ENCODE results near the gene DCHS1.
A peak's percentile ranks its signal among the peaks of the same experiment; 100 is the strongest.

The DCHS1 gene

GRCh38 chr11:6670202-6670830, 14.7 kb upstream of the DCHS1 start:
- no peak for DNase-seq (ENCODE audit: low read depth in 3 of 3)

- DNase-seq (ENCODE audit: low read depth in 3 of 3): no peak
These were observed 12.2 kb upstream of the DCHS1 start for GRCh38 chr11:6667733-6668374.

GRCh38 chr11:6666302-6667183, 10.9 kb upstream of the DCHS1 start:
- DNase-seq (ENCODE audit: low read depth in 3 of 3): no peak

DNA sequence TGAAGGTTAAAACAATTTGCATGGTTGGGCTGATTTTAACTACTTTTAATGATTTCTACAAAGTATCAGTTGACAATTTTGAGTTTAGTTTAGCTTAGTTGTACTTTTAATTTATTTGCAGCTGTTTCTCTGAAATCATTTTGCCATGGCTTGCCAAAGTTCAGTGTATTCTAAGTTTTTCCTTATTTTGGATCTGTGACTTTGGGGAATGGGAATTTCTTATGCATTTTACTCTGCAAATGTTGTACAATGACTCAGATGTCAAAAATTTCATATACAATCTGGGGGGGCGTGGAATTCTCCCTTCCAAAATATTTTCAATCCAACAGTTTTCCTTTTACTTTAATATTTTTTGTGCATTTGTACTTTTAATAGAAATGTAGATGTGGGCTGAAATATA, 8.9 kb upstream of the DCHS1 start:
- DNase-seq (ENCODE audit: low read depth in 3 of 3): no peak

DNA sequence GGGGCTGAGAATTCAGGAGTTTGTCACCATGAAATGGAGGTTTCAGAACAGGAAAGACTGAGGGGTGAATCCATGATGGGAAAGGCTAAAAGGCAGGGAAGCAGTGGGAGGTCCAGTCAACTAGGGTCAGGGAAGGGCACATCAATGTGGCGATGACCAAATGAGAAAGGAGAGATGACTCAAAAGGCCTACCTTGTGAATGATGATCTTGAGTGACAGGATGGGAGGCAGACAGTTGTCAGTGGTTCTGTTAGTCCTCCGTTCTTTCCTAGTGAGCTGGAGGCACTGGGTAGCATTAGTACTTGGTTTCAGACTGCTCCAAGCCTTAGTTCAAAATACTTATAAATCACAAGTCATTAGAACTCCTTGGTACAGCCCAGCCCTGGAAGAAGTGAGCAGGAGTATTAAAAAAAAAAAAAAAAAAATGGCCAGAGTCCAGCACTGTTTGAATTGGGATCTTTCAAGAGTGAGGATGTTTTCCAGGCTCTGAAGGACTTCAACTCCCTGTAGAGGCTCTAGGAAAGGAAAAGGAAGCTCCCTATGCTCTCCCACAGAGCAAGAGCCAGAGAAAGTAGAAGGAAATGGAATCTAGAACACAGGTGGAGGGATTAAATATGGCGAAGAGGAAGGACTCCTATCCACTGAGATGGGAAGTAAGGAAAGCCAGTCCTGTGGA, 8.3 kb upstream of the DCHS1 start:
- no peak for DNase-seq (ENCODE audit: low read depth in 3 of 3)

- no peak for DNase-seq (ENCODE audit: low read depth in 3 of 3)
These were observed 5.1 kb upstream of the DCHS1 start for GRCh38 chr11:6660712-6661111.

- DNase-seq (ENCODE audit: low read depth in 3 of 3): no peak
These were observed 3.0 kb upstream of the DCHS1 start for GRCh38 chr11:6658647-6659046.

DNA sequence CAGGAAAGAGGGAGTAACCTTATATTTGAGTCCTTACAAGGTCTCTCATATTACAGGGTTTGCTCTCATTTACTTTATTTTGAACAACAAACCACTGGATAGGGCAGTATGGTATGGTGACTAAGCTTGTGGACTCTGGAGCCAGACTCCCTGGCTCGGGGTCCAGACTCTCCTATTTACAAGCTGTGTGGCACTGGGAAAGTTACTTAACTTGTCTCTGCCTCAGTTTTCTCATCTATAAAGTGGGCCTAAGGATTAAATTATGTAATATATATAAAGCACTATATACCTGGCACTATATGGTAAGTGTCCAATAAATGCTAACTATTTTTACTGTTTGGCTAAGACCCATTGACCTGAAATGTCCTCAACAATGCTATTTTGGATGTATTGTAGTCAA, 1.7 kb upstream of the DCHS1 start:
- no peak for DNase-seq (ENCODE audit: low read depth in 3 of 3)

- DNase-seq (ENCODE audit: low read depth in 3 of 3): no peak
These were observed 1.3 kb upstream of the DCHS1 start for GRCh38 chr11:6656936-6657335.

GRCh38 chr11:6656584-6656915, 941 bp upstream of the DCHS1 start:
- no peak for DNase-seq (ENCODE audit: low read depth in 3 of 3)

DNA sequence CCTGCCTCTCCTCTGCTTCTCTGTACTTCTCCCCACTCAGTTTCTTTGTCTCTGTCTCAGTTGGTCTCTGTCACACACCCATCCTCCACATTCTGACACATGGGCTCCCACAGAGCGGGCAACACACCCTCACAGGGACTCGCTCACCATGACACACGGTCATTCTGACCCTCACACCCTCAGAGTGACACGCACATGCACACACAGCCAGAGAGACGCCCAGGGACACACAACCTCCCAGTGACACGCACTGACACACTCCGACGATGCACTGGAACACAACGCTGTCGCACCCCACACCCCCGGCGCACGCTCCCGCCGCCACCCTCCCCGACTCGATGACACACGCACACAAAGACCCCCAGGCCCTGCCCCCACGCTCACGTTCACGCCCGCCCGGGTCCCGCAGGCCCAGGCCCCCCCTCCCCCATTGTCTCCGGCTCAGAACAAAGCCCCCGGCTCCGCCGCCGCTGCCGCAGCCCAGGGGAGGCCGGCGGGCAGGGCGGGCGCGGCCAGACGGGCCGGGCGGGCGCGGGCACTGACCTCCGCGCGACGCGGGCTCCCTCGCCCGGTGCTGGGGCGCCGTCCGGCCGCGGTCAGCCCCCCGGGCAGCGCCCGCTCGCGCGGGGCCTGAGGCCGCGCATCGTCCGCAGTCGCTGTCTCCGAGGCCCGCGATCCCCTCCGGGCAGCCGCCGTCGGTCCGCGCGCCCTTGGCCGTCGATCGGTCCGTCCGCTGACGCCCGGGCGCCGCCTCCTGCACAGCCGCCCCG, 404 bp downstream of the DCHS1 start:
- no peak for DNase-seq (ENCODE audit: low read depth in 3 of 3)

DNA sequence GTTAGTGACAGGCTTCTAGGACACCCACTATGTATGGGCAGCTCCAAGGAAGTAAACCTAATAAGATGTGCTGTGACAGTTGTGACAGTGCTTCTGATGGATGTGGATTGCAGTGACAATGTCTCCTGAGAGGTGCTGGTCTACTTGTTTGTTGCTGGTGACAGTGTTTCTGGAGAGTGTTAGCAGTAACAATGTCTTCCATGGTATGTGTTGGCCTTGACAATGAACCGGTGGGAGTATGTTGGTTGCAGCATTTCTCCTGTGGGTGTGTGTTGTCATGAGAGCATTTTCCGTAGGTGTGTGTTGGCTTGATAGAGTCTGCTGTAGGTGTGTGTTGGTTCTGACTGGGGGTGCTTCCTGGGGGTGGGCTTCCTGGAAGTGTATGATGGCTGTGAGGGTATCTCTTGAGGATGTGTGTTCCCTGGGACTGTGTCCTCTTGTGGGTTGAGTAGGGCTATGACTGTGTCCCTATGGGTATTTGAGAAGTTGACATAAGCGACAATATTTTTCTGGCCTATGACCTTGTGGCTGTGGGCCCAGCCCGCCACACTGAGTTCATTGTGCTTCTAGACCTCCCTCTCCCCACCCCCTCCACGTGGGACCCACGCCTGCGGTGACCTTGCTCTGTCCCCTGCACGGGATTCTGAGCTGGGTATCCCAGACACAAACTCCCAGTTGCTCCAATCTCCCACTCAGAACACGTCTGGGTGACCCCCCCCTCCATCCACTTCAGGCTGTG, 1.2 kb downstream of the DCHS1 start:
- no peak for DNase-seq (ENCODE audit: low read depth in 3 of 3)

GRCh38 chr11:6653656-6654055, 2.0 kb downstream of the DCHS1 start:
- DNase-seq (ENCODE audit: low read depth in 3 of 3): no peak

DNA sequence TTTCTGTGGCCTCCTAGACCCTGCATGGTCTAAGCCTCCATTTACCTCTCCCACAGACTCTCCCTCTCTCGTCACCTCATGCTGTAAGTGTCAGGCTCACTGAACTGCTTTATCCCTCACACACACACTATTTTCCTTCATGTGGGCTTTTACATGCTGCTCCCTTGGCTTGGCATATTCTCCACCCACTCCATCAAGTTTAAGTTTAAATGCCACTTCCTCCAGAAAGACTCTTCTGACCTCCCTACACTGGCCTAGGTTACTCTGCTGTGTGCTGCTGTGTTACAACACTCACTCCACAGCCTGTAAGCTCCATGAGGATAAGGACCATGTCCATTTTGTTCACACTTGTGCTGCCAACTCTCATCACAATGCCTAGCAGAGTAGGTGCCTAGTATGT, 2.5 kb downstream of the DCHS1 start:
- no peak for DNase-seq (ENCODE audit: low read depth in 3 of 3)

- DNase-seq (ENCODE audit: low read depth in 3 of 3): no peak
These were observed 3.4 kb downstream of the DCHS1 start for GRCh38 chr11:6652182-6652581.

DNA sequence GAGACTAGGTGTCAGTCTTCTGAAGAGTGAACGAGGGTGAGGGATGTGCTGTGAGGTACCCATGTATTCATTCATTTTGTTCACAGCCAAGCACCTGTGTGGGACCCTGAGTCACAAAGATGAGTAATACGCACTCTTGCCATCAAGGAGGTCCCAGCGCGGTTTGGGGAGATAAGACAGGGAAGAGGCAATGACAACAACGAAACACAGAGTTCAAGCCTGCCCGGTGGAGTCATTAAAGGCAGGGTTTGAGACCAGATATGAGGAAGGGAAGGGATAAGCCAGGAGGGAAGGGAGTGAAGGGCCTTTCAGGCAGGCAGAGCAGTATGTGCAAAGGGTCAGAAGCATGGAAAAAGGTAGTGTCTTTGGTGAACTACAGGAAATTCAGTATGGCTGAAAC, 4.6 kb downstream of the DCHS1 start:
- DNase-seq (ENCODE audit: low read depth in 3 of 3): peak in 1 of 3 experiments; percentile 30

DNA sequence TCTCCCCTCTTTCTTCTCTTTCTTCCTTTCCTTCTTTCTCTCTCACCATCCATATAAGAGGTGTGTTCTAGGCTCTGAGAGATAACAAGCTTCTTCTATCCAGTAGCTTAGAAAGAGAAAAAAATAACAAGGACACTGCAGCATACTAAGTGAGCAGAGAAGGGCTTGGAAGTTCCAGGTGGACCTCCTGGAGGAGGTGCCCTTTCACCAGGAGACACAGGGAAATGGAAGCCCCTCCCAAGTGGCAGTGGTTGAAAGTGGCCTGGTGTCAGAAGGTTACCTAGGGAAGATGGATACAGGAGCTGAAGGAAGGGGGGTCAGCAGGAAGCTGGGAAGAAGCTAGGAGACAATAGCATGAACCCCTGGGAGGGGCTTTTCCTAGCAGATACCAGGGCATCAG, 5.5 kb downstream of the DCHS1 start:
- DNase-seq (ENCODE audit: low read depth in 3 of 3): no peak

DNA sequence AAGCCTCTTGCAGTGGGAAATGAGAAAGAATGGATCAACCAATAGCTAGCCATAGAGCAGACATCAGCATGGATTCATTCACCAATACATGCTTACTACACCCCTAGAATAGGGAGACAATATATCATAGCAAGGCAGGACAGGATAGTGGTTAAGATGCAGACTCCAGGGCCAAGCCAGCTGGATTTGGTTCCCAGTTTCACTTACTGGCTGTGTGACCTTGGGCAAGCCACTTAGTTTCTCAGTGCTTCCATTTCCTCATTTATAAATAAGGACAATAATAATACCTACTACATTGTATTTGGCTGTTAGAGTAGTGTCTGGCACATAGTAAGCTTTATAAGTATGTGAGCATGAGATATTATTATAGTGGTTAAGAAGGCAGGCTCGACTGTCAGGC, 7.1 kb downstream of the DCHS1 start:
- DNase-seq (ENCODE audit: low read depth in 3 of 3): no peak

DNA sequence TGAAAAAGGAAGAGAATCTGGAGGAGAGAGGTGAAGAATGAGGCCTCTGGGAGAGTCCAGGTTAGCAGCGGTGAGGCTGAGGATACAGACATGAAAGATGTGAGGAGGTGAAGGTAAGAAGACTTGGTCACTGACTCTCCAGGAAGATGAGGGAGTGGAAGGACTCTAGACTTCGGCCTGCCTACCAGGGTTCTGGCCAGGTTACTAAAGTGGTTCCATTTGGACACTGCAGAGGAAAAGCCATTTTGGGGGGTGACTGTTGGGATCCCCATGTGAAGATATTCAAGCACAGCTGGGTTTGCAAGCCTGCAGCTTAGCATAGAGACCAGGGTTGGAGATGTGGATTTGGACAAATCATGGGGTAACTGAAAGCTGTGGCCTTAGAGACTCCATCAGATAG, 7.8 kb downstream of the DCHS1 start:
- no peak for DNase-seq (ENCODE audit: low read depth in 3 of 3)

DNA sequence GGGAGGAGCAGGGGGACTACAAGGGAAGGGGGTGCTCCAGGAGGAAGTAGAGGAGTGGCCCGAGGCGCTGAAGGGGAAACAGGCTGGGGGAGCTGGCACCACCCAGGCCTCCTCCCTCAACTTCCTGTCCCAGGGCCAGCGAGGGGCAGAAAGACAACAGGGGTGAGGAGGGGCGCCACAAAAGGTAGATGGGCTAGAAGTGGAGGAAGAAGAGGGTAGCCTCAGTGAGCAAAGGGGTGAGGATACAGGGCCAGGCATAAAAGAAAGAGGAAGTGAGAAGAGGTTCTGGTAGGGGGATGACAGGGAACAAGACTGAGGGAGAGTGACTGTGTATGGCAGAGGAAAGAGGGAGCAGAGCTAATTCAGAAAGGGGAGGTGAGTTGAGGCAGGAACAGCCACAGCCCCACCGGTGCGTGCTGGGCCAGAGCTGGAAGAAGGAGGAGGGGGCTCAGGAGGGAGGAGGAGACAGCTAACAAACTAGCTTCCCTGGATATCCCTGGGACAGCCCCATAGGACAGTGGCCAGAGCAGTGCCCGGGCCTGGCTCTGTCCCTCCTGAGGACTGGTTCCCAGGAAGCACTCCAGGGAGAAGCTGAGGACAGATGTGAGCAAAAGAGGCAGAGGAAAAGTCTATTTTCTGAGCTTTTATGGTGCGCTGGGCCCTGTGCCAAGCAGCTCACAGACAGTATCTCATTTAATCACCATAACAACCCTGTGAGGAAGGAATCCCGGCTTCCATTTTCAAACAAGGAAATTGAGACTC, 8.5 kb downstream of the DCHS1 start:
- DNase-seq (ENCODE audit: low read depth in 3 of 3): no peak
